AG04450 (cell line): Measurements from ENCODE around the gene DUSP16. TPM values are rescaled to one million over a fixed set of nuclear protein-coding genes. Genes with fewer than 3 reads are reported as not detected.
A peak's percentile ranks its signal among the peaks of the same experiment; 100 is the strongest.

Source experiments
- CTCF ChIA-PET: fragments of 300-600, 350-600 bp; formaldehyde crosslinking; extraction: SDS; loops from one replicate; lab custom pipeline; 2022; ENCODE audit warnings: antibody characterized with exemption, inconsistent platforms; lab: Charles Lee
- POLR2A ChIA-PET: fragments of 350-600 bp; formaldehyde crosslinking; extraction: SDS; loops from one replicate; lab custom pipeline; 2021; ENCODE audit warnings: antibody characterized with exemption, inconsistent platforms; lab: Yijun Ruan, JAX
- DNase-seq: peaks from one replicate; pipeline ENCODE4 v3.0.0-alpha.2; 2011; ENCODE audit warnings: low read depth, low spot score
- H3K27ac ChIP-seq: one replicate; pipeline ENCODE4 v1.5.1; 2012; ENCODE audit warnings: low read depth, low read length, control low read depth
- H3K27me3 ChIP-seq: one replicate; pipeline ENCODE4 v1.6.0; 2012; ENCODE audit warnings: low read length; ENCODE audit not compliant: control insufficient read depth, insufficient read depth
- H3K4me3 ChIP-seq: 2 replicates; pipeline ENCODE4 v1.5.1; 2011; ENCODE audit warnings: mild to moderate bottlenecking, low read depth, low read length, control low read depth
- H3K9me3 ChIP-seq: 2 replicates; pipeline ENCODE4 v1.5.1; 2012; ENCODE audit warnings: low read length; ENCODE audit not compliant: control insufficient read depth, insufficient read depth
- polyA minus RNA-seq: library from RNA; depleted of rRNA, polyadenylated mRNA; stranded (reverse); fragments of >200 nt; gene quantifications from 2 replicates; pipeline ENCODE4 v1.2.3, GENCODE V29; 2011; rRNA and poly(A)+ RNA removed
- polyA plus RNA-seq: library from polyadenylated mRNA; depleted of rRNA; stranded (reverse); fragments of >200 nt; gene quantifications from 2 replicates; pipeline ENCODE4 v1.2.3, GENCODE V29; 2011; rRNA removed
- TF ChIP-seq, protein P1 (sequence below): IDR thresholded peaks from 2 replicates; pipeline ENCODE4 v1.5.1; 2011; ENCODE audit warnings: low read depth, low read length, control low read depth, inconsistent platforms

DUSP16 gene
- 11.1 and 12.8 TPM in 2 replicates for polyA plus RNA-seq
- polyA minus RNA-seq = 18.3 and 24.4 TPM in 2 replicates

- ChIA-PET POLR2A (interaction anchor here (0.8 to 1.1 kb wide), 3 partner anchors 24 to 50 kb away, joined by 3 read pairs; no protein-coding TSS in a partner anchor), CTCF (interaction anchor here (0.7 to 2.3 kb wide), 14 partner anchors 8 to 205 kb away, joined by 3 to 21 read pairs (median 4); partner anchors contain the start of gene BORCS5)
- DNase-seq = peak; percentile 81
- peaks cover 5% of the 10 kb centered on the region; the same call in 1 of the 2 replicates for H3K9me3 ChIP-seq
- H3K27ac ChIP-seq = peak within 1 kb of the TSS; percentile 89
- TF ChIP-seq, protein P1, sequence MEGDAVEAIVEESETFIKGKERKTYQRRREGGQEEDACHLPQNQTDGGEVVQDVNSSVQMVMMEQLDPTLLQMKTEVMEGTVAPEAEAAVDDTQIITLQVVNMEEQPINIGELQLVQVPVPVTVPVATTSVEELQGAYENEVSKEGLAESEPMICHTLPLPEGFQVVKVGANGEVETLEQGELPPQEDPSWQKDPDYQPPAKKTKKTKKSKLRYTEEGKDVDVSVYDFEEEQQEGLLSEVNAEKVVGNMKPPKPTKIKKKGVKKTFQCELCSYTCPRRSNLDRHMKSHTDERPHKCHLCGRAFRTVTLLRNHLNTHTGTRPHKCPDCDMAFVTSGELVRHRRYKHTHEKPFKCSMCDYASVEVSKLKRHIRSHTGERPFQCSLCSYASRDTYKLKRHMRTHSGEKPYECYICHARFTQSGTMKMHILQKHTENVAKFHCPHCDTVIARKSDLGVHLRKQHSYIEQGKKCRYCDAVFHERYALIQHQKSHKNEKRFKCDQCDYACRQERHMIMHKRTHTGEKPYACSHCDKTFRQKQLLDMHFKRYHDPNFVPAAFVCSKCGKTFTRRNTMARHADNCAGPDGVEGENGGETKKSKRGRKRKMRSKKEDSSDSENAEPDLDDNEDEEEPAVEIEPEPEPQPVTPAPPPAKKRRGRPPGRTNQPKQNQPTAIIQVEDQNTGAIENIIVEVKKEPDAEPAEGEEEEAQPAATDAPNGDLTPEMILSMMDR = no peak
- peaks cover 5% of the 10 kb centered on the region for H3K27me3 ChIP-seq
- peak within 1 kb of the TSS; percentile 88 for H3K4me3 ChIP-seq
Observed at GRCh38 chr12:12562585-12563261, at the start of gene DUSP16. DUSP16 (minus strand) TSS chr12:12562863; CDS start chr12:12521098, 41,765 bp downstream.

DNA sequence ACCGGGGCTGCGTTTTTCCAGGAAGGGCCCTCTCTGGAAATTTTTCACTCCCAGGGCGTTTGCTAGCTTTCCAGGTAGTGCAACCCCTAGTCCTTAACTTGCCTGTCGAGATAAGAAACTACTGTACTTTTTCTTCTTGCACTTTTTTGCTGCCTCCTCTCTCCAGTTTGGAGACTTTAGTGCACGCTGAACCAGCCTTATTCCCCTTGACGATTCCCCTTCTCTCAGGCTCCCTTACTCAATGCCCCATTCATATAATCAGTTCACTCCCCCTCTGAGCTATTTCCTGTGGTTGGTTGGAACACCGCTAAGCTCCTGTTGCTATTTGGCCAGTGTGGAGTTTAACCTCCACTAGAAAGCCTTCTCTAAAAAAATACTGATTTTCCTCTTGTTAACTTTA lies 49.7 kb upstream of the DUSP16 start:
- peak; percentile 27 for DNase-seq
- Histone ChIP-seq H3K4me3 (peak overlapping the region; percentile 85), H3K27ac (peak overlapping the region; percentile 96), H3K9me3 (no peaks in the 10 kb centered on the region; the same call in 1 of the 2 replicates), H3K27me3 (no peaks in the 10 kb centered on the region)
- TF ChIP-seq, protein P1 = no peak
- CTCF ChIA-PET = interaction anchor here (0.6 to 1.0 kb wide), 2 partner anchors 23 to 43 kb away, joined by 3 read pairs; no protein-coding TSS in a partner anchor
- POLR2A ChIA-PET = interaction anchor here (0.6 to 0.8 kb wide), 3 partner anchors 34 to 227 kb away, joined by 3 read pairs; partner anchors contain the start of gene DUSP16

- peak within 1 kb of the TSS; percentile 85 for H3K4me3 ChIP-seq
- no peaks in the 10 kb centered on the region for H3K27me3 ChIP-seq
- ChIA-PET CTCF (interaction anchor here (0.6 to 1.0 kb wide), 2 partner anchors 24 to 44 kb away, joined by 3 read pairs; no protein-coding TSS in a partner anchor), POLR2A (interaction anchor here (0.8 kb wide), 2 partner anchors 49 to 226 kb away, joined by 3 read pairs; partner anchors contain the start of gene DUSP16)
- TF ChIP-seq, protein P1 = no peak
- peak within 1 kb of the TSS; percentile 96 for H3K27ac ChIP-seq
- peak; percentile 90 for DNase-seq
- no peaks in the 10 kb centered on the region; the same call in 1 of the 2 replicates for H3K9me3 ChIP-seq
Observed at GRCh38 chr12:12611512-12612306, 49.0 kb upstream of the DUSP16 start, which contains the start of gene CREBL2. CREBL2 (plus strand) TSS chr12:12611876; CDS start chr12:12612173, 297 bp downstream.

- DNase-seq = no peak
- Histone ChIP-seq H3K9me3 (no peaks in the 10 kb centered on the region; the same call in 1 of the 2 replicates), H3K27ac (peak overlapping the region; percentile 96), H3K27me3 (no peaks in the 10 kb centered on the region), H3K4me3 (peak overlapping the region; percentile 85; the same call in 1 of the 2 replicates)
- TF ChIP-seq, protein P1 = no peak
- ChIA-PET POLR2A (no interaction called here), CTCF (no interaction called here)
Observed at GRCh38 chr12:12610711-12611110, 48.0 kb upstream of the DUSP16 start.
